NCI-H146 treated with DMSO at 0.1 percent for 48 hours (cell line): ENCODE data around the gene RPS15.
A peak's percentile ranks its signal among the peaks of the same experiment; 100 is the strongest.

Source experiments
- DNase-seq: peaks from one replicate; lab custom pipeline; 2025; ENCODE audit not compliant: unreplicated experiment; lab: John Stamatoyannopoulos, UW

Gene RPS15

GRCh38 chr19:1401889-1402217 is 36.3 kb upstream of the RPS15 start:
- no peak for DNase-seq

- no peak for DNase-seq
Measured at GRCh38 chr19:1402411-1403070, 35.7 kb upstream of the RPS15 start.

GRCh38 chr19:1406774-1407527 is 31.2 kb upstream of the RPS15 start:
- DNase-seq, result peak; percentile 63

- no peak for DNase-seq
Measured at GRCh38 chr19:1407528-1408299, 30.5 kb upstream of the RPS15 start, which contains the start of gene DAZAP1. Gene DAZAP1, plus strand, starts transcription at chr19:1407586. Its CDS starts 188 bp downstream, at chr19:1407774.

- no peak for DNase-seq
Measured at GRCh38 chr19:1408300-1409203, 29.6 kb upstream of the RPS15 start.

GRCh38 chr19:1409204-1410005 is 28.8 kb upstream of the RPS15 start:
- DNase-seq, result no peak

- DNase-seq, result no peak
Measured at GRCh38 chr19:1410136-1410786, 27.9 kb upstream of the RPS15 start.

GRCh38 chr19:1410789-1411188 is 27.4 kb upstream of the RPS15 start:
- no peak for DNase-seq

- DNase-seq, result no peak
Measured at GRCh38 chr19:1411255-1412191, 26.7 kb upstream of the RPS15 start.

GRCh38 chr19:1412323-1412923 is 25.8 kb upstream of the RPS15 start:
- DNase-seq, result no peak

GRCh38 chr19:1412995-1413800 is 25.0 kb upstream of the RPS15 start:
- no peak for DNase-seq

- no peak for DNase-seq
Measured at GRCh38 chr19:1416014-1416841, 22.0 kb upstream of the RPS15 start.

GRCh38 chr19:1417145-1417544 is 21.1 kb upstream of the RPS15 start:
- DNase-seq, result no peak

GRCh38 chr19:1417681-1418495 is 20.3 kb upstream of the RPS15 start:
- no peak for DNase-seq

- DNase-seq, result no peak
Measured at GRCh38 chr19:1418496-1418775, 19.8 kb upstream of the RPS15 start.
